H1 (cell line): ENCODE measurements around the gene C19orf25. TPM values are rescaled to one million over a fixed set of nuclear protein-coding genes. Genes with fewer than 3 reads are reported as not detected.

Source experiments
- CTCF ChIA-PET: fragments of 300-600 bp; sonication (Branson Sonifier 250); formaldehyde crosslinking; loops from one replicate; lab custom pipeline; 2021; ENCODE audit not compliant: partially characterized antibody; lab: Charles Lee
- POLR2A ChIA-PET: fragments of 300-600 bp; sonication (Branson Sonifier 250); formaldehyde crosslinking; loops from one replicate; lab custom pipeline; 2021; ENCODE audit warnings: inconsistent platforms; ENCODE audit not compliant: partially characterized antibody; lab: Charles Lee
- DNase-seq, 2 experiments: peaks; one replicate each; pipeline versions ENCODE4 v3.0.0 to v3.0.0-alpha.2; 2010 to 2022; ENCODE audit warnings: low spot score in 2 of 2, low read depth in 1 of 2, mixed read lengths in 1 of 2
- FAIRE-seq: peaks from 2 replicates; lab custom pipeline; 2011; peaks lifted over from hg19 to GRCh38; lab: Jason Lieb, UNC
- H2AFZ ChIP-seq: 2 replicates; pipeline ENCODE4 v1.8.1; 2012; ENCODE audit warnings: low read length, inconsistent platforms
- H2AK5ac ChIP-seq: 2 replicates; pipeline ENCODE4 v1.6.1; 2013; ENCODE audit warnings: low read depth, low read length
- H2BK120ac ChIP-seq: replicated peaks from 2 replicates; pipeline ENCODE3; 2013; ENCODE audit warnings: low read depth, low read length, inconsistent platforms
- H2BK12ac ChIP-seq: 2 replicates; pipeline ENCODE4 v1.6.1; 2013; ENCODE audit warnings: low read depth, low read length
- H2BK15ac ChIP-seq: 2 replicates; pipeline ENCODE4 v1.6.1; 2013; ENCODE audit warnings: low read length
- H2BK20ac ChIP-seq: 2 replicates; pipeline ENCODE4 v1.6.1; 2013; ENCODE audit warnings: low read length
- H2BK5ac ChIP-seq: 2 replicates; pipeline ENCODE4 v1.6.1; 2013; ENCODE audit warnings: low read depth, low read length
- H3K14ac ChIP-seq: 2 replicates; pipeline ENCODE4 v1.6.1; 2013; ENCODE audit warnings: inconsistent platforms; ENCODE audit not compliant: insufficient read length
- H3K18ac ChIP-seq: 2 replicates; pipeline ENCODE4 v1.6.1; 2013; ENCODE audit warnings: low read length; ENCODE audit errors: extremely low read depth
- H3K23ac ChIP-seq: 2 replicates; pipeline ENCODE4 v1.6.1; 2013; ENCODE audit warnings: inconsistent platforms; ENCODE audit not compliant: insufficient read length
- H3K23me2 ChIP-seq: 2 replicates; pipeline ENCODE4 v1.6.1; 2013; ENCODE audit warnings: low read depth, low read length
- H3K27ac ChIP-seq: 2 replicates; pipeline ENCODE4 v1.6.1; 2011; ENCODE audit warnings: low read depth, low read length, inconsistent platforms
- H3K27me3 ChIP-seq, 4 experiments: replicated peaks in 1 of 4; 1 replicate in 1 of 4; 2 replicates in 3 of 4; pipeline versions ENCODE4 v1.6.1 to v1.8.1; 2011 to 2013; ENCODE audit warnings: low read length in 3 of 4, mild to moderate bottlenecking in 3 of 4, inconsistent platforms in 2 of 4, mixed read lengths in 2 of 4, moderate library complexity in 1 of 4; ENCODE audit not compliant: control insufficient read depth in 3 of 4, insufficient read depth in 3 of 4; ENCODE audit errors: extremely low read depth in 1 of 4
- H3K36me3 ChIP-seq, 4 experiments: 2 replicates each; pipeline versions ENCODE4 v1.6.1 to v1.8.1; 2011 to 2013; ENCODE audit warnings: mild to moderate bottlenecking in 4 of 4, low read length in 3 of 4, moderate library complexity in 2 of 4, control low read depth in 1 of 4, inconsistent platforms in 1 of 4; ENCODE audit not compliant: insufficient read depth in 4 of 4, control insufficient read depth in 2 of 4
- H3K4ac ChIP-seq: replicated peaks from 2 replicates; pipeline ENCODE3; 2013; ENCODE audit warnings: low read length, low read depth, mixed read lengths, inconsistent platforms; ENCODE audit not compliant: insufficient read length
- H3K4me1 ChIP-seq, 4 experiments: replicated peaks in 1 of 4; 1 replicate in 1 of 4; 2 replicates in 3 of 4; pipeline versions ENCODE4 v1.6.1 to v1.8.1; 2011 to 2013; ENCODE audit warnings: low read length in 3 of 4, inconsistent platforms in 2 of 4, mixed read lengths in 1 of 4; ENCODE audit not compliant: insufficient read depth in 4 of 4, control insufficient read depth in 3 of 4
- H3K4me2 ChIP-seq, 2 experiments: 2 replicates each; pipeline versions ENCODE4 v1.6.1 to v1.8.1; 2011 to 2013; ENCODE audit warnings: low read depth in 2 of 2, low read length in 2 of 2, control low read depth in 1 of 2, inconsistent platforms in 1 of 2, mild to moderate bottlenecking in 1 of 2; ENCODE audit not compliant: insufficient read depth in 1 of 2
- H3K4me3 ChIP-seq, 4 experiments: fragments of 200-600, 300-600 bp in 1 of 4; sonication (generic), shearing (Covaris generic), sonication (Bioruptor Twin) in 1 of 4; 2 replicates each; pipeline versions ENCODE4 v1.5.1 to v1.8.1; 2011 to 2016; ENCODE audit warnings: low read length in 4 of 4, low read depth in 3 of 4, control low read depth in 2 of 4, inconsistent platforms in 2 of 4, mild to moderate bottlenecking in 2 of 4, mixed read lengths in 1 of 4, moderate library complexity in 1 of 4; ENCODE audit not compliant: insufficient read depth in 2 of 4; ENCODE audit errors: extremely low read depth in 1 of 4
- H3K56ac ChIP-seq: replicated peaks from 2 replicates; pipeline ENCODE3; 2013; ENCODE audit warnings: low read depth, mild to moderate bottlenecking, mixed read lengths, low read length, inconsistent platforms; ENCODE audit not compliant: insufficient read length
- H3K79me1 ChIP-seq: 2 replicates; pipeline ENCODE4 v1.6.1; 2013; ENCODE audit warnings: low read depth, low read length, control low read depth
- H3K79me2 ChIP-seq, 2 experiments: 2 replicates each; pipeline versions ENCODE4 v1.6.1 to v1.8.1; 2012 to 2013; ENCODE audit warnings: low read length in 2 of 2, mild to moderate bottlenecking in 2 of 2, inconsistent platforms in 1 of 2; ENCODE audit not compliant: insufficient read depth in 2 of 2, control insufficient read depth in 1 of 2
- H3K9ac ChIP-seq, 4 experiments: replicated peaks in 1 of 4; 1 replicate in 1 of 4; 2 replicates in 3 of 4; pipeline versions ENCODE4 v1.6.1 to v1.8.1; 2011 to 2013; ENCODE audit warnings: low read depth in 3 of 4, low read length in 3 of 4, control low read depth in 2 of 4, mild to moderate bottlenecking in 2 of 4, moderate library complexity in 2 of 4, inconsistent platforms in 1 of 4; ENCODE audit errors: extremely low read depth in 1 of 4
- H3K9me3 ChIP-seq, 2 experiments: 2 replicates each; pipeline versions ENCODE4 v1.6.1 to v1.8.1; 2012 to 2013; ENCODE audit warnings: mild to moderate bottlenecking in 2 of 2, moderate library complexity in 2 of 2, control low read depth in 1 of 2, inconsistent platforms in 1 of 2, low read depth in 1 of 2, low read length in 1 of 2, mixed read lengths in 1 of 2; ENCODE audit not compliant: insufficient read depth in 2 of 2
- H4K20me1 ChIP-seq, 2 experiments: replicated peaks in 1 of 2; 2 replicates each; pipeline versions ENCODE3 to v1.8.1; 2011 to 2013; ENCODE audit warnings: inconsistent platforms in 2 of 2, low read length in 2 of 2, mild to moderate bottlenecking in 1 of 2; ENCODE audit not compliant: insufficient read depth in 2 of 2, control insufficient read depth in 1 of 2
- H4K5ac ChIP-seq: 2 replicates; pipeline ENCODE4 v1.6.1; 2013; ENCODE audit warnings: low read length, low read depth, mixed read lengths, inconsistent platforms; ENCODE audit not compliant: insufficient read length
- H4K8ac ChIP-seq: 2 replicates; pipeline ENCODE4 v1.8.0; 2013; ENCODE audit warnings: mild to moderate bottlenecking, moderate library complexity, low read length, inconsistent platforms; ENCODE audit not compliant: insufficient read depth; ENCODE audit errors: extremely low read depth
- H4K91ac ChIP-seq: replicated peaks from 2 replicates; pipeline ENCODE3; 2013; ENCODE audit warnings: low read length, mixed read lengths, inconsistent platforms; ENCODE audit not compliant: insufficient read length
- BACH1 ChIP-seq: IDR thresholded peaks from 2 replicates; pipeline ENCODE4 v1.6.1; 2012; ENCODE audit warnings: low read length, improper control_type of control experiment
- CBX5 ChIP-seq: fragments of 300-800, 300-1000 bp; sonication (generic); IDR thresholded peaks from 2 replicates; pipeline ENCODE4 v1.7.1; 2016; ENCODE audit warnings: antibody characterized with exemption, low read length, low read depth
- EZH2 ChIP-seq: fragments of 200-600 bp; sonication (generic); IDR thresholded peaks from 2 replicates; pipeline ENCODE4 v1.7.1; 2012; ENCODE audit warnings: low read depth, mild to moderate bottlenecking, moderate library complexity, low read length, inconsistent platforms; ENCODE audit not compliant: severe bottlenecking
- JUN ChIP-seq: IDR thresholded peaks from 2 replicates; pipeline ENCODE4 v1.6.1; 2011; ENCODE audit warnings: low read depth, mild to moderate bottlenecking, improper control_type of control experiment, low read length
- KDM1A ChIP-seq: fragments of 200-600, 300-600 bp; sonication (generic); IDR thresholded peaks from 2 replicates; pipeline ENCODE4 v1.7.1; 2016; ENCODE audit warnings: mild to moderate bottlenecking, low read length, borderline replicate concordance
- NRF1 ChIP-seq: IDR thresholded peaks from 2 replicates; pipeline ENCODE4 v1.6.1; 2011; ENCODE audit warnings: mild to moderate bottlenecking, low read depth, low read length, improper control_type of control experiment
- WGBS, 2 experiments: shearing (Covaris generic) in 1 of 2; methylation state at CpG; one replicate each; pipeline versions ENCODE4 v1.1.6 to v1.1.7; 2013 to 2015; ENCODE audit warnings: low lambda C conversion rate in 2 of 2, mixed read lengths in 2 of 2, inconsistent platforms in 1 of 2, low coverage in 1 of 2, missing lambda C conversion rate in 1 of 2; ENCODE audit not compliant: insufficient replicate concordance in 2 of 2, insufficient coverage in 1 of 2, insufficient read length in 1 of 2; ENCODE audit errors: extremely low coverage in 1 of 2, missing lambda C conversion rate in 1 of 2; 5-methylcytosine and 5-hydroxymethylcytosine counted together
- polyA plus RNA-seq, 7 experiments: library from polyadenylated mRNA; depleted of rRNA in 3 of 7; stranded (reverse) in 5 of 7; unstranded in 2 of 7; fragments of >200 nt in 5 of 7; fragments of 200-250 nt in 2 of 7; gene quantifications; 1 replicate in 5 of 7; 2 replicates in 1 of 7; 4 replicates in 1 of 7; pipeline versions ENCODE4 v1.2.1 to v1.2.3, GENCODE V29; 2011 to 2013; ENCODE audit warnings: missing spikeins in 2 of 7, mixed read lengths in 2 of 7
- total RNA-seq: library from RNA; stranded (reverse); fragmentation: NEBNext Ultra II Directional; extraction: Animal tissue kit (Norgen Biotek cat#: 25700); gene quantifications from 2 replicates; pipeline ENCODE4 v1.2.1, GENCODE V29; 2021

C19orf25 gene
- total and polyA plus RNA-seq, 2 of the 8 experiments (the other 6 are each of a cell fraction or from before 2014, with no cell fraction given), result 41.3 to 67.4 TPM

GRCh38 chr19:1460033-1460995, 18.7 kb downstream of the C19orf25 start:
- H2AFZ ChIP-seq, result no peak overlapping the region
- H3K18ac ChIP-seq, result no peak overlapping the region
- DNase-seq (no peak), FAIRE-seq (no peak)
- no peak overlapping the region for H2BK120ac ChIP-seq
- no peak overlapping the region for H3K4ac ChIP-seq
- no peak overlapping the region for H4K5ac ChIP-seq
- no peak overlapping the region for H3K4me3 ChIP-seq
- 94% methylated on average over 36 of the region's 36 CpGs; no CpG with 5 or more reads in 1 of the 2 experiments for WGBS, 2 experiments
- peaks cover 2 to 9% of the 10 kb centered on the region in 2 experiments for H4K20me1 ChIP-seq
- no peak overlapping the region for H3K27ac ChIP-seq
- H3K36me3 ChIP-seq, result peaks cover 0 to 2% (median 0%) of the 10 kb centered on the region in 4 experiments; a peak in 2 of 8 replicates
- H4K8ac ChIP-seq, result peak overlapping the region; percentile 68; the same call in 1 of the 2 replicates
- H3K9me3 ChIP-seq, result no peaks in the 10 kb centered on the region
- no peak overlapping the region for H2BK20ac ChIP-seq
- H2BK15ac ChIP-seq, result no peak overlapping the region
- ChIA-PET CTCF (interaction anchor here (0.5 to 1.1 kb wide), 3 partner anchors 13 to 705 kb away, joined by 3 to 5 read pairs (median 3); no protein-coding TSS in a partner anchor), POLR2A (no interaction called here)
- H3K9ac ChIP-seq, result no peak overlapping the region
- no peak overlapping the region for H3K56ac ChIP-seq
- H2BK12ac ChIP-seq, result no peak overlapping the region
- H3K4me1 ChIP-seq, result peaks cover 0 to 13% (median 9%) of the 10 kb centered on the region in 4 experiments; a peak in 5 of 7 replicates
- no peak overlapping the region for H3K23ac ChIP-seq
- no peak overlapping the region for H3K4me2 ChIP-seq
- H3K79me1 ChIP-seq, result no peaks in the 10 kb centered on the region; the same call in 1 of the 2 replicates
- H2BK5ac ChIP-seq, result no peak overlapping the region
- H3K23me2 ChIP-seq, result peaks cover 3% of the 10 kb centered on the region; the same call in 1 of the 2 replicates
- H4K91ac ChIP-seq, result no peak overlapping the region
- H2AK5ac ChIP-seq, result no peak overlapping the region
- no peak overlapping the region for H3K14ac ChIP-seq
- peaks cover 6 to 24% (median 14%) of the 10 kb centered on the region in 4 experiments for H3K27me3 ChIP-seq
- no peaks in the 10 kb centered on the region for H3K79me2 ChIP-seq
- TF ChIP-seq KDM1A (no peak), NRF1 (no peak), CBX5 (no peak), EZH2 (no peak), BACH1 (no peak), JUN (no peak)
